ENCODE data around the gene RSRC1.

- TF ChIP-seq, protein P1, sequence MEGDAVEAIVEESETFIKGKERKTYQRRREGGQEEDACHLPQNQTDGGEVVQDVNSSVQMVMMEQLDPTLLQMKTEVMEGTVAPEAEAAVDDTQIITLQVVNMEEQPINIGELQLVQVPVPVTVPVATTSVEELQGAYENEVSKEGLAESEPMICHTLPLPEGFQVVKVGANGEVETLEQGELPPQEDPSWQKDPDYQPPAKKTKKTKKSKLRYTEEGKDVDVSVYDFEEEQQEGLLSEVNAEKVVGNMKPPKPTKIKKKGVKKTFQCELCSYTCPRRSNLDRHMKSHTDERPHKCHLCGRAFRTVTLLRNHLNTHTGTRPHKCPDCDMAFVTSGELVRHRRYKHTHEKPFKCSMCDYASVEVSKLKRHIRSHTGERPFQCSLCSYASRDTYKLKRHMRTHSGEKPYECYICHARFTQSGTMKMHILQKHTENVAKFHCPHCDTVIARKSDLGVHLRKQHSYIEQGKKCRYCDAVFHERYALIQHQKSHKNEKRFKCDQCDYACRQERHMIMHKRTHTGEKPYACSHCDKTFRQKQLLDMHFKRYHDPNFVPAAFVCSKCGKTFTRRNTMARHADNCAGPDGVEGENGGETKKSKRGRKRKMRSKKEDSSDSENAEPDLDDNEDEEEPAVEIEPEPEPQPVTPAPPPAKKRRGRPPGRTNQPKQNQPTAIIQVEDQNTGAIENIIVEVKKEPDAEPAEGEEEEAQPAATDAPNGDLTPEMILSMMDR (IDR thresholded peaks at IDR 0.05; ENCODE audit: insufficient read depth, low read length, poor library complexity, severe bottlenecking): no peak
- no peak for TF ChIP-seq EZH2phosphoT487 (conservative IDR thresholded peaks at IDR 0.05; ENCODE audit: low read length)
These were observed 249.4 kb downstream of the RSRC1 start for GRCh38 chr3:158359339-158359738.

Measured in SU-DHL-6 (cell line).